Sigmoid colon (tissue), 7 donors: ENCODE results near the gene CNOT4. TPM values are rescaled to one million over a fixed set of nuclear protein-coding genes. Genes with fewer than 3 reads are reported as not detected.

ENCODE experiments used
- DNase-seq: peaks from one replicate; pipeline ENCODE4 v3.0.0-alpha.2; 2019
- H3K27ac ChIP-seq, 4 donors: fragments of 200-600 bp; sonication (generic); one replicate each; pipeline ENCODE4 v1.5.1; 2016 to 2019; ENCODE audit warnings: mild to moderate bottlenecking in 1 of 4
- H3K27me3 ChIP-seq, 3 donors: fragments of 200-600 bp; sonication (generic); one replicate each; pipeline ENCODE4 v1.5.1; 2019; ENCODE audit warnings: mild to moderate bottlenecking in 1 of 3
- H3K36me3 ChIP-seq, 4 donors: fragments of 200-600 bp; sonication (generic); one replicate each; pipeline ENCODE4 v1.5.1; 2016 to 2019
- H3K4me1 ChIP-seq, 4 donors: fragments of 200-600 bp; sonication (generic); one replicate each; pipeline ENCODE4 v1.5.1; 2017 to 2019
- H3K4me3 ChIP-seq, 4 donors: fragments of 200-600 bp; sonication (generic); one replicate each; pipeline ENCODE4 v1.5.1; 2017 to 2019; ENCODE audit warnings: mild to moderate bottlenecking in 2 of 4, moderate library complexity in 1 of 4
- H3K9me3 ChIP-seq, 4 donors: fragments of 200-600 bp in 3 of 4; sonication (generic) in 3 of 4; one replicate each; pipeline versions ENCODE4 v1.5.1 to v1.6.1; 2013 to 2019
- EP300 ChIP-seq, 4 donors: sonication (generic); formaldehyde crosslinking; IDR thresholded peaks; one replicate each; pipeline ENCODE4 v1.6.1; 2017; ENCODE audit warnings: antibody characterized with exemption in 4 of 4
- POLR2A ChIP-seq, 2 donors: fragments of 450-650 bp; IDR thresholded peaks; one replicate each; pipeline ENCODE4 v1.6.1; 2016; ENCODE audit warnings: antibody characterized with exemption in 2 of 2, mild to moderate bottlenecking in 2 of 2, moderate library complexity in 2 of 2
- POLR2AphosphoS5 ChIP-seq, 4 donors: sonication (generic); formaldehyde crosslinking; IDR thresholded peaks; one replicate each; pipeline ENCODE4 v1.6.1; 2017; ENCODE audit warnings: antibody characterized with exemption in 4 of 4
- WGBS, 2 donors: extraction: QIAGEN DNeasy Blood & Tissue Kit; methylation state at CpG; one replicate each; pipeline ENCODE4 v1.1.7; 2013; 5-methylcytosine and 5-hydroxymethylcytosine counted together
- intact Hi-C: fragments of 100-400 bp; cut with DNase I; formaldehyde crosslinking; loops from one replicate; pipeline ENCODE4 v1.15.1; 2023
- polyA plus RNA-seq, 3 donors: library from polyadenylated mRNA; stranded (reverse); fragments of 200-250 nt; gene quantifications; one replicate each; pipeline ENCODE4 v1.2.3, GENCODE V29; 2013
- total RNA-seq, 4 donors: library from RNA; depleted of rRNA; stranded (reverse); fragments of >200 nt; gene quantifications; one replicate each; pipeline ENCODE4 v1.1.0, GENCODE V29; 2016
- TF ChIP-seq, protein P1 (sequence below), 4 experiments: fragments of 450-650 bp in 3 of 4; fragments of 200-600 bp in 1 of 4; IDR thresholded peaks; one replicate each; pipeline ENCODE4 v1.5.1; 2016 to 2019; ENCODE audit warnings: antibody characterized with exemption in 4 of 4, mild to moderate bottlenecking in 3 of 4, moderate library complexity in 2 of 4
- donor health status: healthy with polysubstance abuse.
- donor health status: Bipolar disorder and iron deficiency.
- donor health status: healthy.

CNOT4 gene
- total and polyA plus RNA-seq, 7 donors, result 4.2 to 31.6 (median 23.5) TPM

GRCh38 chr7:135383525-135384175 lies 126.3 kb downstream of the CNOT4 start:
- no peak for DNase-seq
- H3K9me3 ChIP-seq, result no peaks in the 10 kb centered on the region
- H3K27ac ChIP-seq, result no peak overlapping the region
- no peak overlapping the region for H3K4me3 ChIP-seq
- H3K36me3 ChIP-seq, result peaks cover 0 to 3% (median 0%) of the 10 kb centered on the region in 4 donors
- intact Hi-C loops, result no loop called here
- no peaks in the 10 kb centered on the region for H3K27me3 ChIP-seq
- TF ChIP-seq, protein P1, sequence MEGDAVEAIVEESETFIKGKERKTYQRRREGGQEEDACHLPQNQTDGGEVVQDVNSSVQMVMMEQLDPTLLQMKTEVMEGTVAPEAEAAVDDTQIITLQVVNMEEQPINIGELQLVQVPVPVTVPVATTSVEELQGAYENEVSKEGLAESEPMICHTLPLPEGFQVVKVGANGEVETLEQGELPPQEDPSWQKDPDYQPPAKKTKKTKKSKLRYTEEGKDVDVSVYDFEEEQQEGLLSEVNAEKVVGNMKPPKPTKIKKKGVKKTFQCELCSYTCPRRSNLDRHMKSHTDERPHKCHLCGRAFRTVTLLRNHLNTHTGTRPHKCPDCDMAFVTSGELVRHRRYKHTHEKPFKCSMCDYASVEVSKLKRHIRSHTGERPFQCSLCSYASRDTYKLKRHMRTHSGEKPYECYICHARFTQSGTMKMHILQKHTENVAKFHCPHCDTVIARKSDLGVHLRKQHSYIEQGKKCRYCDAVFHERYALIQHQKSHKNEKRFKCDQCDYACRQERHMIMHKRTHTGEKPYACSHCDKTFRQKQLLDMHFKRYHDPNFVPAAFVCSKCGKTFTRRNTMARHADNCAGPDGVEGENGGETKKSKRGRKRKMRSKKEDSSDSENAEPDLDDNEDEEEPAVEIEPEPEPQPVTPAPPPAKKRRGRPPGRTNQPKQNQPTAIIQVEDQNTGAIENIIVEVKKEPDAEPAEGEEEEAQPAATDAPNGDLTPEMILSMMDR (IDR thresholded peaks at IDR 0.05), result no peak
- TF ChIP-seq POLR2AphosphoS5 (IDR thresholded peaks at IDR 0.05), result no peak
- TF ChIP-seq POLR2A (IDR thresholded peaks at IDR 0.05), result no peak
- TF ChIP-seq EP300 (IDR thresholded peaks at IDR 0.05), result no peak
- no peaks in the 10 kb centered on the region for H3K4me1 ChIP-seq
- WGBS, 2 donors, result 95 to 96% methylated on average over 2 of the region's 2 CpGs

GRCh38 chr7:135382173-135382572 lies 127.7 kb downstream of the CNOT4 start:
- no peaks in the 10 kb centered on the region for H3K27me3 ChIP-seq
- no peak overlapping the region for H3K27ac ChIP-seq
- DNase-seq, result no peak
- H3K36me3 ChIP-seq, result no peaks in the 10 kb centered on the region
- H3K9me3 ChIP-seq, result no peaks in the 10 kb centered on the region
- H3K4me1 ChIP-seq, result no peaks in the 10 kb centered on the region
- WGBS, 2 donors, result 95% methylated on average over 3 of the region's 3 CpGs
- intact Hi-C loops, result no loop called here
- H3K4me3 ChIP-seq, result no peak overlapping the region
- TF ChIP-seq POLR2AphosphoS5 (IDR thresholded peaks at IDR 0.05) (no peak), EP300 (IDR thresholded peaks at IDR 0.05) (no peak)
- TF ChIP-seq, protein P1 (IDR thresholded peaks at IDR 0.05), result no peak

GRCh38 chr7:135381369-135381768 lies 128.5 kb downstream of the CNOT4 start:
- WGBS, 2 donors, result 93 to 98% methylated on average over 1 of the region's 1 CpG
- H3K4me1 ChIP-seq, result no peaks in the 10 kb centered on the region
- H3K4me3 ChIP-seq, result no peak overlapping the region
- no peaks in the 10 kb centered on the region for H3K36me3 ChIP-seq
- H3K27ac ChIP-seq, result no peak overlapping the region
- H3K27me3 ChIP-seq, result no peaks in the 10 kb centered on the region
- TF ChIP-seq POLR2AphosphoS5 (IDR thresholded peaks at IDR 0.05), result no peak
- no peak for TF ChIP-seq EP300 (IDR thresholded peaks at IDR 0.05)
- TF ChIP-seq, protein P1 (IDR thresholded peaks at IDR 0.05), result no peak
- TF ChIP-seq POLR2A (IDR thresholded peaks at IDR 0.05), result no peak
- no peaks in the 10 kb centered on the region for H3K9me3 ChIP-seq
- DNase-seq, result no peak
- intact Hi-C loops, result no loop called here

GRCh38 chr7:135380351-135380750 lies 129.6 kb downstream of the CNOT4 start:
- intact Hi-C loops, result no loop called here
- H3K36me3 ChIP-seq, result no peaks in the 10 kb centered on the region
- DNase-seq, result no peak
- no peaks in the 10 kb centered on the region for H3K4me1 ChIP-seq
- H3K9me3 ChIP-seq, result no peaks in the 10 kb centered on the region
- H3K4me3 ChIP-seq, result no peak overlapping the region
- H3K27ac ChIP-seq, result no peak overlapping the region
- H3K27me3 ChIP-seq, result no peaks in the 10 kb centered on the region
- TF ChIP-seq, protein P1 (IDR thresholded peaks at IDR 0.05), result no peak

DNA sequence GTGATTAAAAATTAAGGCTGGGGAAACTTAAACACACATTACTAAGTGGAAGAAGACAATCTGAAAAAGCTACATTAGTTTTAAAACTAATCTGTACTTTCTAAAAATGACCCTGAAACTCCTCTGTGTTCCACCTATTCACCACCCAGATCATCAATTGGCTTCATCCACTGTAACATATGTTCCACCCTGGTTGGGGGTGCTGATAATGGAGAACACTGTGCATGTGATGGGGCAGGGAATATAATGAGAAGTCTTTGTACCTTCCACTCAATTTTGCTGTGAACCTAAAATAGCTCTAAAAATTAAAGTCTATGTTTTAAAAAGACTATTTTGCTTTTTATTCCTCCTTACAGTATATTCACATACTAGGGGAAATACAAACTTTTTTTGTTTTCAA lies 132.7 kb downstream of the CNOT4 start:
- no peak for DNase-seq

More for the DNA sequence above, 132.7 kb downstream of the CNOT4 start:
- Histone ChIP-seq H3K4me3 (no peak overlapping the region), H3K27me3 (no peaks in the 10 kb centered on the region), H3K36me3 (no peaks in the 10 kb centered on the region), H3K4me1 (no peaks in the 10 kb centered on the region), H3K27ac (no peak overlapping the region), H3K9me3 (no peaks in the 10 kb centered on the region)
- intact Hi-C loops, result no loop called here
- no peak for TF ChIP-seq EP300 (IDR thresholded peaks at IDR 0.05)
- no peak for TF ChIP-seq POLR2A (IDR thresholded peaks at IDR 0.05)
- TF ChIP-seq, protein P1 (IDR thresholded peaks at IDR 0.05), result no peak
- no peak for TF ChIP-seq POLR2AphosphoS5 (IDR thresholded peaks at IDR 0.05)
